GM10266 (cell line): ENCODE data around the gene PRIM1.
A peak's percentile ranks its signal among the peaks of the same experiment; 100 is the strongest.

Experiments
- DNase-seq: peaks from one replicate; pipeline ENCODE4 v3.0.0; 2012; ENCODE audit errors: extremely low spot score
- TF ChIP-seq, protein P1 (sequence below): IDR thresholded peaks from 2 replicates; pipeline ENCODE4 v1.5.1; 2012; ENCODE audit warnings: mild to moderate bottlenecking, low read depth; ENCODE audit not compliant: control insufficient read depth, insufficient read depth; ENCODE audit errors: missing control alignments

Gene PRIM1

DNA sequence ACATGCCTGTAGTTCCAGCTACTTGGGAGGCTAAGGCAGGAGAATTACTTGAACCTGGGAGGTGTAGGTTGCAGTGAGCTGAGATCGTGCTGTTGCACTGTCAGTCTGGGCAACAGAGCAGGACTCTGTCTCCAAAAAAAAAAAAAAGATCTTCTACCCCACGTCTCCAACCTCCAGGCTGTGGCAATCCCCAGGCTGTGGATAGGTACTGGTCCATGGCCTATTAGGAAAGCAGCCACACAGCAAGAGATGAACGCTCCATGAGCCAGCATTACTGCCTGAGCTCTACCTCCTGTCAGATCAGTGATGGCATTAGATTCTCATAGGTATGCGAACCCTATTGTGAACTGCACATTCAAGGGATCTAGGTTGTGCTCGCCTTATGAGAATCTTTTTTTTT lies 58.0 kb downstream of the PRIM1 start:
- no peak for DNase-seq
- TF ChIP-seq, protein P1, sequence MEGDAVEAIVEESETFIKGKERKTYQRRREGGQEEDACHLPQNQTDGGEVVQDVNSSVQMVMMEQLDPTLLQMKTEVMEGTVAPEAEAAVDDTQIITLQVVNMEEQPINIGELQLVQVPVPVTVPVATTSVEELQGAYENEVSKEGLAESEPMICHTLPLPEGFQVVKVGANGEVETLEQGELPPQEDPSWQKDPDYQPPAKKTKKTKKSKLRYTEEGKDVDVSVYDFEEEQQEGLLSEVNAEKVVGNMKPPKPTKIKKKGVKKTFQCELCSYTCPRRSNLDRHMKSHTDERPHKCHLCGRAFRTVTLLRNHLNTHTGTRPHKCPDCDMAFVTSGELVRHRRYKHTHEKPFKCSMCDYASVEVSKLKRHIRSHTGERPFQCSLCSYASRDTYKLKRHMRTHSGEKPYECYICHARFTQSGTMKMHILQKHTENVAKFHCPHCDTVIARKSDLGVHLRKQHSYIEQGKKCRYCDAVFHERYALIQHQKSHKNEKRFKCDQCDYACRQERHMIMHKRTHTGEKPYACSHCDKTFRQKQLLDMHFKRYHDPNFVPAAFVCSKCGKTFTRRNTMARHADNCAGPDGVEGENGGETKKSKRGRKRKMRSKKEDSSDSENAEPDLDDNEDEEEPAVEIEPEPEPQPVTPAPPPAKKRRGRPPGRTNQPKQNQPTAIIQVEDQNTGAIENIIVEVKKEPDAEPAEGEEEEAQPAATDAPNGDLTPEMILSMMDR = no peak

DNA sequence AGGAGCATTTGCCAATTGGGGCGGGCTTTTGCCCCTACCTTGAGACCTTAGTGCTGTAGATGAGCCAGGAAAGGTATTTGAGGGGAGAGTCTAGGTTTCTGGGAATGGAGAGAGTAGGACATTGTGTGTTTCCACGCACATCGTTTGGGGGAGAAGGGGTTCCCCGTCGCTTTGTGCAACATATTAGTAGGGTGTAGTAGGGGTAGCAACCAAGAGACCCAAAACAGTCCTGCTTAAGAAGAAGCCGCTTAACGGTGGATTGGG lies 63.3 kb downstream of the PRIM1 start:
- peak; percentile 42 for DNase-seq
- TF ChIP-seq, protein P1 = no peak

DNA sequence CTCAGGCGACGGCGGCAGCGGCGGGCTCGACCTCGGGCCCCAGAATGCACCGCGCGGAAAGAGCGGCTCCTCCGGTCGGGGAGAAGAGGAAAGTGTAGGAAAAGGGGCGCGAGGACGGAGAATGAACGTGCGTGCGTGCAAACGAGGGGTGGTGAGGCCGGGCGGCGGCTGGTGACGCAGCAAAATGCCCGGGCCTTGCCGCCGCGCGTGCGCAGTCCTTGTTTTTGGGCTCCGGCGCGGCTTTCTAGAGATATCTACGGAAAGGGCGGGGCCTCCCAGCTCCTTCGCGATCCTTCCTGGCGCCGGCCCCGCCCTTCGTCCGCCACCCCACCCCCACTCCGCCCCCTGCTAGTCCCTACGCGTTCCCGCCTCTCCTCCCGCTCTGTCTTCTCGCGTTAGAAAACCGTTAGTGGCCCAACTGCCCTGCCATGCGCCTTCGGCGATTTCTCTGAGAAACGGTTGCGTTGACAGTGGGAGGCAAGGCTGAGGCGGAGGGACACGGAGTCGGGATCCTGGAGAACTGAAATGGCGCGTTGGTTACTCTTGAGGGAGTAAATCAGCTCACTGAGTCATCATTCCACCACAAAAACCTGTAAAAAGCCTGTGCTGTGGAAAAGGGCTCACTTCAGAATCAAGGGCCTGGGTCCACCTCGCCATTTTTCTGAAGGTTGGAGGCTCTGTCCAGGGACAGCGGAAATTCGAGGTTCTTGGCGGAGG lies 63.8 kb downstream of the PRIM1 start, which contains the start of gene PTGES3:
Gene PTGES3, minus strand, starts transcription at position 156 of the 717 bp plus-strand sequence. CDS start 285 bp downstream, outside the sequence.
- peak; percentile 92 for DNase-seq
- TF ChIP-seq, protein P1 = no peak

DNA sequence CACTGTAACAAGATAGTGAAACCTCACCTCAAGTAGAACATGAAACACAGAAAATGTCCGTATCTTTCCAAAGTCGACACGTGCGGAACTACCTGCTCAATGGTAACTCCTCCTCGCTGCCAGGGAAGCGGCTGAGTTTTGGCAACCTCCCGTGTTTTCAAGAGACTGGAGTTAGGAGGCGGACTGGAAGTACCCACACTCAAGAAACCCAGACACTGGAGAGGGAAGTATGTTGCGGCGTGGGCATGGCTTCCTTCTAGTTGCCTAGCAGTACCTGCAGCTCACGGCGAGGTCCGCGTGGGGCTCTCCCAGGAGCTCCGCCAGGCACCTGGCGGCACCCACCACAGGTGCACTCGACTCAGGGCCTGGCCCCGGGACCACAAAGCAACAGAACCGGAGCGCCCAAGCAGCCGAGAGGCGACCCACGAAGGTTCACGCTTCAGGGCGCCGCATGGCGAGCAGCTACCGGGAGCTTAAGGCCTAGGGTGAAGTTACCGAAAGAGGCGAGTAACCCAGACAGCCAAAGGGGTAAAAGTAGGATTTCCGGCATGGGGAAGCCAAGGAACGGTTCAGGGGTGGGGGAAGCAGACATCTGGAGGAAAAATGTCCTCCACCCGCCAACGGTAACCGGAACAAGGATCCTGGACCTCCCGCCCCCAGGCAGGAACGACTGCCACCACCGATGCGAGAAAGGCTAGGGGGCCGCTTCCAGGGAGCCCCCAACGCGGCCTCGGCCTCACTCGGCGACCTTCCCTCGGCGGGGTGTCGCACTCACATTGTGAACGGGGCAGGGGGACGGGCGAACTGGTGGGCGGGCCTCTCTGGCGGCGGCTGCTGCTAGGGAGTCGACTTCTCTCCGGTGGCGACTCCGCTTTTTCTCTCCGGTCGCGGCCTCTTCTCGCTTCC lies 64.6 kb downstream of the PRIM1 start:
- no peak for DNase-seq

DNA sequence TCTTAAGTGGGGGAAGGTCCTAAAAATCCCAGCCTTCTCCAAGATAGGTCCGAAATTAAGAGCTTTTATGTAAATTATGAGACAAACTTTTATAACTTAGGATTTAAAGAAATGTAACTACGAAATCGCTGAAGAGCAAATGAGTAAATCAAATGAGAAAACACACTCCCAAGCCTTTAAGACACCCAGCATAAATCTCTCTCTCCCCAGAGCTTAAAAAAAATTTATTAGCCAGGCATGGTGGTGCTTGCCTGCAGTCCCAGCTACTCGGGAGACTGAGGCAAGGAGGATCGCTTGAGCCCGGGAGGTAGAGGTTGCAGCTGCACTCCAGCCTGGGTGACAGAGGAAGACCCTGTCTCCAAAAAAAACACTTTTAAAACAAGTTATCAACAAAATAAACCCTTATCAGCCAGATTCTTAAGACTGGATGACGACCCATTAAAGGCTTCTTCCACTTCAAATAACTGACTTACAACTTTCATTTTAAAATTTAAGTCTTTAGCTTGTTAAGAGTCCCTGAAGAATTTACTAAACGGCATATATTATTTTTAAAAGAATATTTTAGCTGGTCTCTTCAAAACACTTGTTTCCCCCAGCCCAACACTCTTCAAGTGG lies 67.3 kb downstream of the PRIM1 start:
- TF ChIP-seq, protein P1 = no peak
- DNase-seq = no peak

More for the DNA sequence above, 64.6 kb downstream of the PRIM1 start:
- TF ChIP-seq, protein P1 = no peak

DNA sequence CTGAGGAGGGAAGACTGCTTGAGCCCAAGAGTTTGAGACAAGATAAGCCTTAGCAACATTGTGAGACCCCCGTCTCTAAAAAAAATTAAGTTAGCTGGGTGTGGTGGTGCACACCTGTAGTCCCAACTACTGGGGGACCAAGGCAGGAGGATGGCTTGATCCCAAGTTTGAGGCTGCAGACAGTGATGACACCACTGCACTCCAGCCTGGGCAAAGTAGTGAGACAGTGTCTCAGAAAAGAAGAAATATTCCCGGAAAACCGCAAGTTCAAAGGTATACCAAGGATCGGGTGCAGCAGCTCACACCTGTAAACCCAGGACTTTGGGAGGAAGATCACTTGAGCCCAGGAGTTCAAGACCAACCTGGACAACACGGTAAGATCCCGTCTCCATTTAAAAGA lies 69.8 kb downstream of the PRIM1 start:
- no peak for DNase-seq
- TF ChIP-seq, protein P1 = no peak
